Epithelial cell of prostate (primary cell): Measurements from ENCODE around the gene FITM1.

Experiments used
- DNase-seq: peaks from one replicate; pipeline ENCODE4 v3.0.0-alpha.2; 2011; ENCODE audit warnings: low read depth, low spot score
- H3K27ac ChIP-seq: fragments of 450-650 bp; 2 replicates; pipeline ENCODE4 v1.5.1; 2017; ENCODE audit warnings: mild to moderate bottlenecking

FITM1 gene

GRCh38 chr14:24151404-24152080 lies 21.1 kb downstream of the FITM1 start:
- DNase-seq: no peak
- H3K27ac ChIP-seq: no peak overlapping the region

- H3K27ac ChIP-seq: no peak overlapping the region
- no peak for DNase-seq
These were observed 24.6 kb downstream of the FITM1 start for GRCh38 chr14:24155100-24155499.

GRCh38 chr14:24156840-24157239 lies 26.4 kb downstream of the FITM1 start:
- DNase-seq: no peak
- no peak overlapping the region for H3K27ac ChIP-seq

- DNase-seq: no peak
- H3K27ac ChIP-seq: no peak overlapping the region
These were observed 26.9 kb downstream of the FITM1 start for GRCh38 chr14:24157331-24157730.

- H3K27ac ChIP-seq: peak overlapping the region; percentile 50
These were observed 29.5 kb downstream of the FITM1 start for GRCh38 chr14:24159777-24160498.

GRCh38 chr14:24160499-24160849 lies 30.0 kb downstream of the FITM1 start:
- no peak for DNase-seq
- H3K27ac ChIP-seq: peak overlapping the region; percentile 50

More at GRCh38 chr14:24159777-24160498, 29.5 kb downstream of the FITM1 start:
- DNase-seq: no peak

- H3K27ac ChIP-seq: peak within 1 kb of the TSS; percentile 68
- DNase-seq: peak; percentile 59
These were observed 30.7 kb downstream of the FITM1 start, which contains the start of gene IRF9 for GRCh38 chr14:24160850-24161804. IRF9 (plus strand) TSS chr14:24161265; CDS start chr14:24162145, 880 bp downstream.

GRCh38 chr14:24162093-24162492 lies 31.6 kb downstream of the FITM1 start:
- H3K27ac ChIP-seq: peak overlapping the region; percentile 68
- DNase-seq: no peak

- DNase-seq: no peak
- no peak overlapping the region for H3K27ac ChIP-seq
These were observed 34.1 kb downstream of the FITM1 start for GRCh38 chr14:24164518-24164991.

GRCh38 chr14:24165785-24166184 lies 35.3 kb downstream of the FITM1 start:
- H3K27ac ChIP-seq: no peak overlapping the region
- DNase-seq: no peak

GRCh38 chr14:24167469-24168114 lies 37.1 kb downstream of the FITM1 start:
- DNase-seq: no peak
- no peak overlapping the region for H3K27ac ChIP-seq

- no peak within 1 kb of the TSS for H3K27ac ChIP-seq
- DNase-seq: no peak
These were observed 41.2 kb downstream of the FITM1 start, which contains the start of gene REC8 for GRCh38 chr14:24171422-24172260. REC8 (plus strand) TSS chr14:24172080; CDS start chr14:24172553, 473 bp downstream.

- H3K27ac ChIP-seq: no peak overlapping the region
These were observed 41.9 kb downstream of the FITM1 start for GRCh38 chr14:24172261-24172860.

GRCh38 chr14:24172871-24173281 lies 42.4 kb downstream of the FITM1 start:
- no peak for DNase-seq
- H3K27ac ChIP-seq: no peak overlapping the region

More at GRCh38 chr14:24172261-24172860, 41.9 kb downstream of the FITM1 start:
- DNase-seq: no peak

- H3K27ac ChIP-seq: no peak overlapping the region
- no peak for DNase-seq
These were observed 46.1 kb downstream of the FITM1 start for GRCh38 chr14:24176599-24176998.

- no peak overlapping the region for H3K27ac ChIP-seq
- DNase-seq: no peak
These were observed 46.8 kb downstream of the FITM1 start for GRCh38 chr14:24177041-24177825.

- DNase-seq: no peak
- H3K27ac ChIP-seq: no peak overlapping the region
These were observed 47.4 kb downstream of the FITM1 start for GRCh38 chr14:24177891-24178290.
